Measurements from ENCODE around the gene SLC45A3. TPM values are rescaled to one million over a fixed set of nuclear protein-coding genes. Genes with fewer than 3 reads are reported as not detected.

SLC45A3 gene, protein sequence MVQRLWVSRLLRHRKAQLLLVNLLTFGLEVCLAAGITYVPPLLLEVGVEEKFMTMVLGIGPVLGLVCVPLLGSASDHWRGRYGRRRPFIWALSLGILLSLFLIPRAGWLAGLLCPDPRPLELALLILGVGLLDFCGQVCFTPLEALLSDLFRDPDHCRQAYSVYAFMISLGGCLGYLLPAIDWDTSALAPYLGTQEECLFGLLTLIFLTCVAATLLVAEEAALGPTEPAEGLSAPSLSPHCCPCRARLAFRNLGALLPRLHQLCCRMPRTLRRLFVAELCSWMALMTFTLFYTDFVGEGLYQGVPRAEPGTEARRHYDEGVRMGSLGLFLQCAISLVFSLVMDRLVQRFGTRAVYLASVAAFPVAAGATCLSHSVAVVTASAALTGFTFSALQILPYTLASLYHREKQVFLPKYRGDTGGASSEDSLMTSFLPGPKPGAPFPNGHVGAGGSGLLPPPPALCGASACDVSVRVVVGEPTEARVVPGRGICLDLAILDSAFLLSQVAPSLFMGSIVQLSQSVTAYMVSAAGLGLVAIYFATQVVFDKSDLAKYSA
- total RNA-seq = 0.32 and 0.94 TPM in 2 replicates

DNA sequence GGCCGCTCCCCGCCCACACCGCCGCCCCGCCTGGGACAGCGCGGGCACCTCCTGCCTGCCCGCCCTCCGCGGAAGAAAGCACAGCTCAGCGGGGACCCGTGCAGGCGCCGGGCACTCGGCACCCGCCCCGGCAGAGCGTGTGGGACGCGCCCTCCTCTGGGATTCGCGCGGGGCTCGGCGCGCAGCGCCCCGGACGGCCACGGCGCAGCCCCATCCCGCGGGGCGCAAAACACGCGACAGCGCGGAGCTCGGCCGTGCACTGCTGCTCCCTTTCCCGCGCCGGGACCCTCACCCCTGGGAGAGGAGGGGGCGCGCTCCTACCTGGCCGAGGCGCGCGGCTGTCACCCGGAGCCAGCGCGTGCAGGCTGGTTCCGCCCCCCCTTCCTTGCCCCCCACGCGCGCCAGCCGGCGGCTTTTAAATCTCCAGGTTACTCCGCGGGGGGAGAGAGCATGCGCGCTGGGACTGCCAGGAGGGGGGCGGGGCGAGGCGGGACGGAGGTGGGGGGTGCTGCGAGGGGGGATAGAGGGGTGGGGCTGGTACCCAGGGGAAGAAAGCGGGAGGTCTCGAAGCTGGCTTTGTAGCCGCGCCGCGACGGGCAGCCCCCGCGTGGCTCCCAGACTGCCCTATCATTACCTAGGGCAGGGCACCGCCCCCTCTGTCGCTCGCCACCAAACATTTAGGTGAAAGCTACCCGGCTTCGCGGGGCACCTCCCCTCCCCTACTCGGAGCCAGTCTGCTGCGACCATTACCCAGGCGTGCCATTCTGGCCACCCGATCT lies at the start of gene SLC45A3:
Gene SLC45A3, minus strand, starts transcription at position 437 of the 779 bp plus-strand sequence. CDS start 15,853 bp downstream, outside the sequence.

DNA sequence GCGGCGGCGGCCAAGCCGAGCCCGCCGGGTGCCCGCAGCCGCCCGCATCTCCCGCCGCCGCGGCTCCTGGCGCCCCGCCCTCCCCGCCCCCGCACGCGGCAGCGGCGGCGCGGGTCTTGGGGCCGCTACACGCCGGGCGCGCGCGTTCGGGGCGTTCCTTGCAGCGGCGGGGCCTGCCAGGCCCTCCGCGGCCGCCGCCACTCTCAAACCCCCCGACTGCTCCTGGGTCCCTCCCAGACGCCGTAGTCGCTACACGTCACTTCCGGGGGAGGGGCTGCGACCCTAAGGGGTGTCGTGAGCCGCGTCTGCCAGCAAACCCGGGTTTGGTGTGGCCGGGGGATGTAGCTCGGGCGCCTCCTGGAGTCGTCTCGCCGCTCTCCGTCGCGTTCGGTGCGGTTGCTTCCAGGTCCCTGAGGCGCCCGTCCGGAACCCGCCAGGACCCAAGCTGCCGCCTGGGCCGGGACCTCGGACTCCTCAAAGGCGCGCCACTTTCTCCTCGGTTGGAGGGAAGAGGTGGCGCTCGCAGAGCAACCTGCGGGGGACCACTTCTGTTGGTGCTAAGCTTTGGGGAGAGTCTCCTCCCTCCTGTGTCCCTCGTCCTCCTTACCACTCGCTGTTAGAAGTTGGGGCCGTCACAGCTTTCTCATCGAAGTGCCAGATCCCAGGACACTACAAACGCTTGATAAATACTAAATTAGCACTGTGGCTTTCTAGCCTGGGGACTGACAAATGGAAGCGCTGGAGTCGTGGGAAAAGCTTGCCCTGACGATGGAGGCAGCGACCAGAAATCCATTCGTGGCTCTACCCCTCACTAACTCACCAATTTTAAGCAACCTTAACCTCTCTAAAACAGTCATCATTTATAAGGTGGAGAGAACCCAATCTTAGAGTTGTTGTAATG lies 48.3 kb downstream of the SLC45A3 start, which contains the start of gene ELK4:
Gene ELK4, minus strand, starts transcription at position 244 of the 901 bp plus-strand sequence. CDS start 8,129 bp downstream, outside the sequence.

Other genes starting within 250 kb of the SLC45A3 start
- not detected in 2 replicates for gene BLACAT1, start 224.5 kb downstream of the SLC45A3 start, total RNA-seq
- 0.09 and 0.16 TPM in 2 replicates for gene CDK18, start 175.8 kb downstream of the SLC45A3 start, total RNA-seq
- gene ELK4, start 48.5 kb downstream of the SLC45A3 start, total RNA-seq = 5.2 and 6.9 TPM in 2 replicates
- gene NUCKS1, start 69.7 kb upstream of the SLC45A3 start, total RNA-seq = 51.7 and 85.0 TPM in 2 replicates
- 18.6 and 18.8 TPM in 2 replicates for gene RAB29, start 95.0 kb upstream of the SLC45A3 start, total RNA-seq
- gene SLC41A1, start 132.7 kb upstream of the SLC45A3 start, total RNA-seq = 7.9 and 8.4 TPM in 2 replicates
- gene PM20D1, start 169.6 kb upstream of the SLC45A3 start, total RNA-seq = 0.09 TPM in 1 of 2 replicates, not detected in the other

Measured in bronchial smooth muscle cell (primary cell).